ENCODE results near the gene LRP5. TPM values are rescaled to one million over a fixed set of nuclear protein-coding genes. Genes with fewer than 3 reads are reported as not detected.

Gene LRP5
- total RNA-seq, 2 donors from 2014 or later: 43.3 to 63.6 TPM

DNA sequence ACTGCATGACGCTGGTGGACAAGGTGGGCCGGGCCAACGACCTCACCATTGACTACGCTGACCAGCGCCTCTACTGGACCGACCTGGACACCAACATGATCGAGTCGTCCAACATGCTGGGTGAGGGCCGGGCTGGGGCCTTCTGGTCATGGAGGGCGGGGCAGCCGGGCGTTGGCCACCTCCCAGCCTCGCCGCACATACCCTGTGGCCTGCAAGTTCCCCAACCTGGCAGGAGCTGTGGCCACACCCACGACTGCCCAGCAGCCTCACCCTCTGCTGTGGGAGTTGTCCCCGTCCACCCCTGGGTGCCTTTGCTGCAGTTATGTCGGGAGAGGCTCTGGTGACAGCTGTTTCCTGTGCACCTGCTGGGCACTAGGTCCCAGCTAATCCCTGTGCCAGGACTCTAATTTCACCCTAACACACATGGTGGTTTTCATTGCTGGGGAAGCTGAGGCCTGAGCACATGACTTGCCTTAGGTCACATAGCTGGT lies 99.2 kb downstream of the LRP5 start:
- Histone ChIP-seq H3K27me3 (no peaks in the 10 kb centered on the region), H3K9me3 (no peaks in the 10 kb centered on the region), H3K27ac (no peak overlapping the region), H3K4me1 (no peaks in the 10 kb centered on the region), H3K4me3 (no peak overlapping the region), H3K36me3 (replicated peaks in 1 of 2; ENCODE audit: insufficient read depth in 1 of 2, low read depth in 2 of 2) (peaks cover 11 to 32% of the 10 kb centered on the region in 2 donors)
- ATAC-seq (no peak), DNase-seq (no peak)
- WGBS, 2 donors: 73 to 98% methylated on average over 9 to 17 of the region's 17 CpGs
- intact Hi-C loops (cut with DNase I): no loop called here
- TF ChIP-seq POLR2A (IDR thresholded peaks at IDR 0.05): no peak
- TF ChIP-seq, protein P1, sequence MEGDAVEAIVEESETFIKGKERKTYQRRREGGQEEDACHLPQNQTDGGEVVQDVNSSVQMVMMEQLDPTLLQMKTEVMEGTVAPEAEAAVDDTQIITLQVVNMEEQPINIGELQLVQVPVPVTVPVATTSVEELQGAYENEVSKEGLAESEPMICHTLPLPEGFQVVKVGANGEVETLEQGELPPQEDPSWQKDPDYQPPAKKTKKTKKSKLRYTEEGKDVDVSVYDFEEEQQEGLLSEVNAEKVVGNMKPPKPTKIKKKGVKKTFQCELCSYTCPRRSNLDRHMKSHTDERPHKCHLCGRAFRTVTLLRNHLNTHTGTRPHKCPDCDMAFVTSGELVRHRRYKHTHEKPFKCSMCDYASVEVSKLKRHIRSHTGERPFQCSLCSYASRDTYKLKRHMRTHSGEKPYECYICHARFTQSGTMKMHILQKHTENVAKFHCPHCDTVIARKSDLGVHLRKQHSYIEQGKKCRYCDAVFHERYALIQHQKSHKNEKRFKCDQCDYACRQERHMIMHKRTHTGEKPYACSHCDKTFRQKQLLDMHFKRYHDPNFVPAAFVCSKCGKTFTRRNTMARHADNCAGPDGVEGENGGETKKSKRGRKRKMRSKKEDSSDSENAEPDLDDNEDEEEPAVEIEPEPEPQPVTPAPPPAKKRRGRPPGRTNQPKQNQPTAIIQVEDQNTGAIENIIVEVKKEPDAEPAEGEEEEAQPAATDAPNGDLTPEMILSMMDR (IDR thresholded peaks at IDR 0.05): no peak

DNA sequence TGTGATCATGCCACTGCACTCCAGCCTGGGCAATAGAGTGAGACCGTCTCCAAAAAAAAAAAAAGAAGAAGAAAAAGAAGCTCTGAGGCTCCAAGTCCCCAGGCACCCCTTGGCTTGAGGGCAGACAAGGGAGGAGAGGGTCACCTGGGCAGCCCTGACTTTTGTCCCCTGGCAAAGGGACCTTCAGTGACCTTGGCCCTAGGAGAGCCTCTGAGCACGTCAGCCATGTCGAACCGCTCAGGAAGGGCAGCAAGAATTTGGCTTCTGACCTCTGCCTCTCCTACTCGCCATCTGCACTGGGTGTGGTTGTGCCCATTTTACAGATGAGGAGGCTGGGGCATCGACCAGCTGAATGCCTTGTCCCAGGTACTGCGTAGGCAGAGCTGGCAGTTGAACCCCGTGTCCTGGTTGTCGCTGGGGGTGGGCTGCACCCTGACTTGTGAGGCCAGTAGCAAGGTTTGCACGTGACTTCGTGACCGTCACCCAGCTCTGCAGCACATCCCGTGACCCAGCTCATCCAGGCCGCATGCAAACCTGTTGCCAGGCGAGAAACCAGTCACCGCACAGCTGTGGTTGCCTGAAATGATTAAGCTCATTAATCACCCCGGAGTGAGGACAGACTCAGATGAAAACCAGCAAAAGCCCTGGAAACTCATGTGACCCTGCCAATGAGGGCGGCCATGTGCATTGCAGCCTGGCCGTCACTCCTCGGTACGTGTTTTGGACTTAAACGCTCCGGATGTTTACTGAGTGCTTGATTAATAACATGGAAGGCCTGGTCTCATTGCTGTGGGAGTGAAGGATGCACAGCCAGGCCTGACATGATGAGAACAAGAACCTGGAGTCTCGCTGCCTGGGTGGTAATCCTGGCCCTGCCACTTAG lies 100.4 kb downstream of the LRP5 start:
- H3K27ac ChIP-seq: peak overlapping the region in 1 of 4 donors; percentile 28
- H3K4me3 ChIP-seq: no peak overlapping the region
- H3K4me1 ChIP-seq: no peaks in the 10 kb centered on the region
- no peaks in the 10 kb centered on the region for H3K9me3 ChIP-seq
- intact Hi-C loops (cut with DNase I): no loop called here
- ATAC-seq: peak; percentile 47
- TF ChIP-seq, protein P1 (IDR thresholded peaks at IDR 0.05): no peak
- no peak for TF ChIP-seq POLR2A (IDR thresholded peaks at IDR 0.05)
- peak in 3 of 4 donors; percentile 35 to 67 (median 52) for DNase-seq
- H3K36me3 ChIP-seq (replicated peaks in 1 of 2; ENCODE audit: insufficient read depth in 1 of 2, low read depth in 2 of 2): peaks cover 5 to 31% of the 10 kb centered on the region in 2 donors
- 86 to 91% methylated on average over 16 to 24 of the region's 24 CpGs for WGBS, 2 donors
- H3K27me3 ChIP-seq: no peaks in the 10 kb centered on the region

DNA sequence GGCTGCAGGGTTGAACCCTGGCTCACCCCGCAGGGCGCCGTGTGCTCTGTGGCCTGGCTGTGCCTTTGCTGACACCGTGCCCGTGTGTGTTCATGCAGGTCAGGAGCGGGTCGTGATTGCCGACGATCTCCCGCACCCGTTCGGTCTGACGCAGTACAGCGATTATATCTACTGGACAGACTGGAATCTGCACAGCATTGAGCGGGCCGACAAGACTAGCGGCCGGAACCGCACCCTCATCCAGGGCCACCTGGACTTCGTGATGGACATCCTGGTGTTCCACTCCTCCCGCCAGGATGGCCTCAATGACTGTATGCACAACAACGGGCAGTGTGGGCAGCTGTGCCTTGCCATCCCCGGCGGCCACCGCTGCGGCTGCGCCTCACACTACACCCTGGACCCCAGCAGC lies 101.2 kb downstream of the LRP5 start:
- no peak for DNase-seq
- Histone ChIP-seq H3K36me3 (replicated peaks in 1 of 2; ENCODE audit: insufficient read depth in 1 of 2, low read depth in 2 of 2) (peaks cover 5 to 31% of the 10 kb centered on the region in 2 donors), H3K27me3 (no peaks in the 10 kb centered on the region), H3K4me3 (no peak overlapping the region), H3K27ac (peak overlapping the region in 1 of 4 donors; percentile 28), H3K9me3 (no peaks in the 10 kb centered on the region), H3K4me1 (no peaks in the 10 kb centered on the region)
- TF ChIP-seq, protein P1 (IDR thresholded peaks at IDR 0.05): no peak
- no peak for TF ChIP-seq POLR2A (IDR thresholded peaks at IDR 0.05)
- intact Hi-C loops (cut with DNase I): no loop called here
- WGBS, 2 donors: 91 to 95% methylated on average over 8 to 27 of the region's 27 CpGs
- peak; percentile 34 for ATAC-seq

DNA sequence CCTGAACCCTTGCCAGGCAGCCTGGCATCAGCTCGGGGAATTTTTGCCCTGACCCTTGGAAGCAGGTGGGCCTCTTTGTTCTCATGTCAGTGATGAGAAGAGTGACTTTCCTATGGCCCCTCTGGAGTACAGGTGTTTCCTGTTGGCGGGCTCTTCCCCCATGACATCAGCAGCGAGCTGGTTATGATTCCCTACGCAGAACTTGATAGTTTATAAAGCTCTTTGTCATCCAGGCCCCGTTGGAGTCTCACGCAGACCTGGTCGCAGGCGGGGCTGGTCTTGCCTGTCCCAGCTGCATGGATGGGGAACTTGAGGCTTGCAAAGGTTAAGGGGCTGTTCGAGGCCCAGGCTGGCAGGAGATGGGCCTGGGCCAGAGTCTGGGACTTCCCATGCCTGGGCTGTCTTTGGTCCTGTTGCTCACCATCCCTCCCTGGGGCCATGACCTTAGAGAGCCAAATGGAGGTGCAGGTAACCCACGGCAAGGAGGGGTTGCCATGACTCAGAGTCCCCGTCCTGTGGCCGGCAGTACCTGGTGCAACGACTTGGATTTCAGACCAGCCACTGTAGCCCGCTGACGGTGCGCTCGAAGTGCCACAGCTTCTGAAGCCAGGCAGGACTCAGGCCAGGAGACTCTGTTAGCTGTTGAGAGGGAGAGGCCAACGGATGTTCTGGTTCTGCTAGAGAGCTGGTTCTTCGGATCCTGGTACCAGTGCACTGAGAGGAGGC lies 102.3 kb downstream of the LRP5 start:
- peaks cover 5 to 31% of the 10 kb centered on the region in 2 donors for H3K36me3 ChIP-seq (replicated peaks in 1 of 2; ENCODE audit: insufficient read depth in 1 of 2, low read depth in 2 of 2)
- no peak for TF ChIP-seq POLR2A (IDR thresholded peaks at IDR 0.05)
- TF ChIP-seq, protein P1 (IDR thresholded peaks at IDR 0.05): no peak
- ATAC-seq (no peak), DNase-seq (no peak)
- no peak overlapping the region for H3K27ac ChIP-seq
- WGBS, 2 donors: 77 to 92% methylated on average over 11 to 19 of the region's 19 CpGs
- intact Hi-C loops (cut with DNase I): no loop called here
- no peaks in the 10 kb centered on the region for H3K27me3 ChIP-seq
- H3K4me3 ChIP-seq: no peak overlapping the region
- no peaks in the 10 kb centered on the region for H3K4me1 ChIP-seq
- no peaks in the 10 kb centered on the region for H3K9me3 ChIP-seq
